ENCODE results near the gene EPOP.

GRCh38 chr17:38676706-38677504, 2.1 kb upstream of the EPOP start:
- TF ChIP-seq CTCF (IDR thresholded peaks at IDR 0.05) (peak; percentile 94 to 97 (median 96)), POLR2A (IDR thresholded peaks at IDR 0.05) (no peak)
